Pancreas (tissue), 10 donors: ENCODE measurements around the gene MMP3. TPM values are rescaled to one million over a fixed set of nuclear protein-coding genes. Genes with fewer than 3 reads are reported as not detected.
"Not testable (repeated sequence)": the region's sequence is repeated elsewhere in the genome, so short reads cannot be mapped to it uniquely, and the experiment has no call there.

Experiments used
- ATAC-seq, 4 donors: fragments of 200-7000 bp; cut with Tn5 transposase; one replicate each; pipeline versions ENCODE4 v1.8.0 to v1.9.1; 2020; ENCODE audit warnings: mild to moderate bottlenecking in 4 of 4, moderate library complexity in 4 of 4
- DNase-seq, 6 donors: peaks; one replicate each; pipeline ENCODE4 v3.0.0-alpha.2; 2020
- FAIRE-seq: peaks from 2 replicates; lab custom pipeline; 2012; peaks lifted over from hg19 to GRCh38; lab: Jason Lieb, UNC
- H3K27ac ChIP-seq, 4 donors: fragments of 200-600 bp; sonication (generic); 1 replicate in 3 of 4; 2 replicates in 1 of 4; pipeline versions ENCODE4 v1.5.0 to v1.8.0; 2020
- H3K27me3 ChIP-seq, 4 donors: fragments of 200-600 bp; one replicate each; pipeline ENCODE4 v1.8.0; 2021
- H3K36me3 ChIP-seq, 3 donors: fragments of 200-600 bp; sonication (generic) in 1 of 3; one replicate each; pipeline versions ENCODE4 v1.5.0 to v1.8.0; 2020 to 2021
- H3K4me1 ChIP-seq, 3 donors: fragments of 200-600 bp; one replicate each; pipeline ENCODE4 v1.8.0; 2021
- H3K4me3 ChIP-seq, 4 donors: fragments of 200-600 bp; sonication (generic) in 2 of 4; one replicate each; pipeline versions ENCODE4 v1.5.0 to v1.8.0; 2020 to 2021
- H3K9me3 ChIP-seq, 4 donors: fragments of 200-600 bp; one replicate each; pipeline ENCODE4 v1.8.0; 2021
- CTCF ChIP-seq, 4 donors: fragments of 200-600 bp; sonication (generic) in 3 of 4; IDR thresholded peaks; one replicate each; pipeline versions ENCODE4 v1.5.0 to v1.8.0; 2021; ENCODE audit warnings: antibody characterized with exemption in 4 of 4
- WGBS, 2 donors: extraction: QIAGEN DNeasy Blood & Tissue Kit; methylation state at CpG; one replicate each; pipeline ENCODE4 v1.1.7; 2013; 5-methylcytosine and 5-hydroxymethylcytosine counted together
- intact Hi-C, 3 donors: fragments of 100-400 bp; cut with DNase I; formaldehyde crosslinking; loops; one replicate each; pipeline versions ENCODE4 v1.11.1 to v1.14.2; 2022
- polyA plus RNA-seq, 2 donors: library from polyadenylated mRNA; stranded (reverse); fragments of 200-250 nt; gene quantifications; one replicate each; pipeline ENCODE4 v1.2.3, GENCODE V29; 2013
- total RNA-seq, 6 donors: library from RNA; stranded (reverse); fragmentation: NEBNext Ultra II Directional in 4 of 6; extraction: Animal tissue kit (Norgen Biotek cat#: 25700) in 4 of 6; gene quantifications; one replicate each; pipeline versions ENCODE4 v1.2.1 to v1.2.4, GENCODE V29; 2021 to 2023
- donor health status: healthy with polysubstance abuse.
- donor health status: DM: no; HTN: no; CAD: no; lungs with moderate emphysema.
- donor health status: DM: no; HTN: no; CAD: no.
- donor health status: control.
- donor health status: control.
- donor health status: Bipolar disorder and iron deficiency.
- donor health status: DM: yes; HTN: yes; CAD: no.
- donor health status: DM: no; HTN: no; CAD: no.
- donor health status: DM: no; HTN: no; CAD: no.
- donor health status: DM: yes; HTN: yes; CAD: no.

The MMP3 gene
- total and polyA plus RNA-seq, 8 donors: 0.05 to 0.16 TPM; not detected in 6

- WGBS, 2 donors: 77 to 83% methylated on average over 5 of the region's 5 CpGs
- ATAC-seq: peak in 1 of 4 donors; percentile 32
These were observed 36.4 kb upstream of the MMP3 start for GRCh38 chr11:102879801-102880200.

DNA sequence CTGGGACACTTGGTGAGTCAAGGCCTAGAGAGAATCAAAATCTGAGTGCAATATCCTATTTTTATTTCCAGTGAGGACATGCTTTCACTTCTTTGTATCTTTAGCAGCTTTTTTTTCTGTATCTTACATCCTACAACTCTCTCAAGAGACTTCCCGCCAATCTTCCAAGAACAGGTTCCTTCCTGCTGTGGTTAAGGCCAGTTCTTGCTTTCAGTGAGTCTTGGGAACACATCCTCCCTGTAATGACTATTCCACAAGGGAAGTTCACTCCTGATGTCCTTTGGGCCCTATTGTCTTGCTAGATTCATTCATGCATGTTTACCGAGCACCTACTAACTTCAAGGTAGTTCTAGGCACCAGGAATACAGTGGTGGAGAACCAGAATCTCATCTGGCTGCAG lies 35.2 kb upstream of the MMP3 start:
- Histone ChIP-seq H3K4me1 (no peaks in the 10 kb centered on the region), H3K27me3 (no peaks in the 10 kb centered on the region), H3K36me3 (no peaks in the 10 kb centered on the region), H3K9me3 (no peaks in the 10 kb centered on the region), H3K27ac (no peak overlapping the region), H3K4me3 (no peak overlapping the region)
- ATAC-seq (no peak), DNase-seq (no peak), FAIRE-seq (no peak)
- no peak for TF ChIP-seq CTCF (IDR thresholded peaks at IDR 0.05)
- intact Hi-C loops: no loop called here
- WGBS, 2 donors: 74 to 87% methylated on average over 2 of the region's 2 CpGs

More at GRCh38 chr11:102879801-102880200, 36.4 kb upstream of the MMP3 start:
- intact Hi-C loops: no loop called here
- DNase-seq (no peak), FAIRE-seq (no peak)
- Histone ChIP-seq H3K4me1 (no peaks in the 10 kb centered on the region), H3K36me3 (no peaks in the 10 kb centered on the region), H3K4me3 (no peak overlapping the region), H3K9me3 (no peaks in the 10 kb centered on the region), H3K27me3 (no peaks in the 10 kb centered on the region), H3K27ac (no peak overlapping the region)
- TF ChIP-seq CTCF (IDR thresholded peaks at IDR 0.05): no peak

DNA sequence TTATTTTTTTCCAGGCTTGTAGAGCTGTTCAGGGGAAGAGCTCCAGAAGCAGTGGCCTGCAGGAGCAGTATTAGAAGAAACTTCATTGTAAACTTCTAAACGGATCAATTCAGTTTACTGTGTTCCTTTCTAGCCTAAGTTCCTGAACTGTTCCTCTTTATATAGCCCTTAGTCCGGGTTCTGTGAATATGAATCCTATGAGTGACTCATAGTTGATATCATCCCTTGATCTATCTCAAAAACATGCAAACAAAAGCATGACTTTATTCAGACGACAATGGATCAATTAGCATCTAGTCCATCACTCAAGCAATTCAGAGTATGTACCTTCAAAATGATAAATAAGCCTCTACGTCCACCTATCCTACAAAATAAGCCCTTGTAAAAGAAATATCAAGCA lies 31.4 kb upstream of the MMP3 start, which contains the start of gene MMP12:
TSS of gene MMP12 (minus strand) at position 131 of the 400 bp plus-strand sequence. CDS start at position 86, 45 bp downstream.
- WGBS, 2 donors: 30 to 34% methylated on average over 4 of the region's 4 CpGs

DNA sequence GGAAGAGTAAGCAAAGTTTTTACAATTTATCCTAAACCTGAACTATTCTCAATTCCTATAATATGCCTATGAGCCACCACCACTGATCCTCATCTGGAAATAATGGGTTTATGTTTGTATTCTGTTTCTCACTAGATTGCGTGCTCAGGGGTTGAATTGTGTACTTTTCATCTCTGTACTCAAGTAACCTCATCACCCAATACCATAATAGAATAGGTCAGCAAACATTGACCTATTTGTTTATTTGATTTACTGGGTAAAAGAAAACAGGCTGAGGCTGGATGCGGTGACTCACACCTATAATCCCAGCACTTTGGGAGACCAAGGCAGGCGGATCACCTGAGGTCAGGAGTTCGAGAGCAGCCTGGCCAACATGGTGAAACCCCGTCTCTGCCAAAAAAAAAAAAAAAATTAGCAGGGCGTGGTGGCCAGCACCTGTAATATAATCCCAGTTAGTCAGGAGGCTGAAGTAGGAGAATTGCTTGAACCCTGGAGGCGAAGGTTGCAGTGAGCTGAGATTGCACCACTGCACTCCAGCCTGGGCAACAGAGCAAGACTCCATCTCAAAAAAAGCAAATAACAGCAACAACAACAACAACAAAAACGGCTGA lies 26.1 kb upstream of the MMP3 start:
- H3K4me1 ChIP-seq, H3K36me3 ChIP-seq, ATAC-seq, H3K9me3 ChIP-seq, H3K27ac ChIP-seq, DNase-seq, FAIRE-seq, intact Hi-C loops, H3K4me3 ChIP-seq, H3K27me3 ChIP-seq: not testable (repeated sequence)
- WGBS, 2 donors: 57 to 63% methylated on average over 8 of the region's 8 CpGs

More for the DNA sequence above, 31.4 kb upstream of the MMP3 start, which contains the start of gene MMP12:
- no peak for TF ChIP-seq CTCF (IDR thresholded peaks at IDR 0.05)
- no peaks in the 10 kb centered on the region for H3K27me3 ChIP-seq
- no peak within 1 kb of the TSS for H3K4me3 ChIP-seq
- no peaks in the 10 kb centered on the region for H3K36me3 ChIP-seq
- H3K9me3 ChIP-seq: no peaks in the 10 kb centered on the region
- no peak within 1 kb of the TSS for H3K27ac ChIP-seq
- H3K4me1 ChIP-seq: no peaks in the 10 kb centered on the region
- no peak for ATAC-seq
- intact Hi-C loops: no loop called here
- FAIRE-seq: no peak
- no peak for DNase-seq

DNA sequence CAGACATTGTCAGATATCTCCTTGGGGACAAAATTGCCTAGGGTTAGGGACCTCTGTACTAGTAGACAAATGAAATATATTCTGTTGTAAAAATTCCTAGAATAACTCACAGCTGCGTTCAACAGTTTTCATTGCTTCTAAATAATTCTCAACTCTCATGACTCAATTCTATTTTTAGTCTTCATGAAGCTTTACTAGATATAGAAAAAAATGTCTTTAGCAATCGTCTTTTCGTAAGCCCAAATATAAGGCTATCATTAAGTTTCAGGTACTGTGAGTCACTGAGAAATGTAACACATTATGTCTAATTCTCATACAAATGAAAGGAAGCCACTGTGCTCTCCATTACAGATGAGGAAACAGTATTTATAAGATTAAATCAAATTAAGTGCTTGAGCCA lies 24.9 kb upstream of the MMP3 start:
- DNase-seq (no peak), FAIRE-seq (no peak), ATAC-seq (no peak)
- Histone ChIP-seq H3K36me3 (no peaks in the 10 kb centered on the region), H3K4me1 (no peaks in the 10 kb centered on the region), H3K4me3 (no peak overlapping the region), H3K27me3 (no peaks in the 10 kb centered on the region), H3K27ac (no peak overlapping the region), H3K9me3 (no peaks in the 10 kb centered on the region)
- TF ChIP-seq CTCF (IDR thresholded peaks at IDR 0.05): no peak
- 76 to 78% methylated on average over 3 of the region's 3 CpGs for WGBS, 2 donors
- intact Hi-C loops: no loop called here
